RWPE2 (cell line): ENCODE data around the gene FAM184B.

Experiments used
- ATAC-seq: fragments of 200-7000 bp; cut with Tn5 transposase; 3 replicates; pipeline ENCODE4 v1.9.1; 2021; ENCODE audit warnings: low read depth
- DNase-seq: peaks from one replicate; pipeline ENCODE4 v3.0.0-alpha.2; 2020; ENCODE audit warnings: low spot score
- H3K27ac ChIP-seq: fragments of 450-650 bp; 2 replicates; pipeline ENCODE4 v1.5.1; 2017; ENCODE audit warnings: mild to moderate bottlenecking; ENCODE audit not compliant: poor library complexity, severe bottlenecking
- H3K27me3 ChIP-seq: fragments of 250-450 bp; sonication (Bioruptor Pico); 2 replicates; pipeline ENCODE4 v1.5.1; 2021; ENCODE audit warnings: mild to moderate bottlenecking, moderate library complexity; ENCODE audit not compliant: insufficient read depth, poor library complexity, severe bottlenecking
- H3K36me3 ChIP-seq: fragments of 250-450 bp; sonication (Bioruptor Pico); 2 replicates; pipeline ENCODE4 v1.5.1; 2020; ENCODE audit warnings: low read depth, mild to moderate bottlenecking, moderate library complexity
- H3K4me1 ChIP-seq: fragments of 250-450 bp; sonication (Bioruptor Pico); 2 replicates; pipeline ENCODE4 v1.5.1; 2021; ENCODE audit warnings: mild to moderate bottlenecking, moderate library complexity; ENCODE audit not compliant: insufficient read depth, poor library complexity, severe bottlenecking
- H3K4me3 ChIP-seq: fragments of 250-450 bp; sonication (Bioruptor Pico); 2 replicates; pipeline ENCODE4 v1.5.1; 2021; ENCODE audit warnings: mild to moderate bottlenecking, moderate library complexity; ENCODE audit not compliant: severe bottlenecking
- H3K9me3 ChIP-seq: fragments of 250-450 bp; sonication (Bioruptor Pico); 2 replicates; pipeline ENCODE4 v1.5.1; 2021; ENCODE audit warnings: mild to moderate bottlenecking, moderate library complexity; ENCODE audit not compliant: severe bottlenecking
- CTCF ChIP-seq: fragments of 450-650 bp; IDR thresholded peaks from one replicate; pipeline ENCODE4 v1.5.1; 2017; ENCODE audit warnings: mild to moderate bottlenecking, moderate library complexity; ENCODE audit not compliant: poor library complexity, severe bottlenecking

Gene FAM184B

GRCh38 chr4:17788956-17789355 lies 7.5 kb upstream of the FAM184B start:
- Histone ChIP-seq H3K36me3 (peaks cover 15% of the 10 kb centered on the region), H3K4me3 (no peak overlapping the region), H3K4me1 (peaks cover 3% of the 10 kb centered on the region), H3K27me3 (no peaks in the 10 kb centered on the region), H3K9me3 (no peaks in the 10 kb centered on the region), H3K27ac (no peak overlapping the region)
- DNase-seq (no peak), ATAC-seq (no peak; the same call in 2 of the 3 replicates)
- no peak for TF ChIP-seq CTCF

- H3K4me1 ChIP-seq: peaks cover 3% of the 10 kb centered on the region
- no peak overlapping the region for H3K4me3 ChIP-seq
- peaks cover 2% of the 10 kb centered on the region for H3K27me3 ChIP-seq
- TF ChIP-seq CTCF: no peak
- peaks cover 6% of the 10 kb centered on the region for H3K36me3 ChIP-seq
- DNase-seq (no peak), ATAC-seq (peak; percentile 99)
- no peak overlapping the region for H3K27ac ChIP-seq
- H3K9me3 ChIP-seq: no peaks in the 10 kb centered on the region
Observed at GRCh38 chr4:17787315-17787714, 5.9 kb upstream of the FAM184B start.

GRCh38 chr4:17786567-17786966 lies 5.1 kb upstream of the FAM184B start:
- Histone ChIP-seq H3K27ac (no peak overlapping the region), H3K4me3 (no peak overlapping the region), H3K27me3 (peaks cover 9% of the 10 kb centered on the region), H3K9me3 (no peaks in the 10 kb centered on the region), H3K4me1 (peaks cover 3% of the 10 kb centered on the region), H3K36me3 (peaks cover under 1% of the 10 kb centered on the region; the same call in 1 of the 2 replicates)
- no peak for DNase-seq
- no peak for ATAC-seq
- TF ChIP-seq CTCF: no peak

GRCh38 chr4:17785858-17786257 lies 4.4 kb upstream of the FAM184B start:
- no peak overlapping the region for H3K27ac ChIP-seq
- H3K4me1 ChIP-seq: peaks cover 3% of the 10 kb centered on the region
- no peak for DNase-seq
- no peak for TF ChIP-seq CTCF
- H3K9me3 ChIP-seq: no peaks in the 10 kb centered on the region
- no peak overlapping the region for H3K4me3 ChIP-seq
- H3K36me3 ChIP-seq: no peaks in the 10 kb centered on the region
- peaks cover 17% of the 10 kb centered on the region for H3K27me3 ChIP-seq
- ATAC-seq: no peak

- H3K36me3 ChIP-seq: no peaks in the 10 kb centered on the region
- H3K27ac ChIP-seq: no peak overlapping the region
- H3K9me3 ChIP-seq: no peaks in the 10 kb centered on the region
- DNase-seq: no peak
- H3K4me3 ChIP-seq: peak overlapping the region; percentile 8
- no peak for TF ChIP-seq CTCF
- H3K4me1 ChIP-seq: no peaks in the 10 kb centered on the region
- ATAC-seq: peak; percentile 42; the same call in 2 of the 3 replicates
- peaks cover 35% of the 10 kb centered on the region for H3K27me3 ChIP-seq
Observed at GRCh38 chr4:17780501-17781299, 721 bp downstream of the FAM184B start.
